ENCODE results near the gene RABGEF1.
"Not testable (repeated sequence)": the region's sequence is repeated elsewhere in the genome, so short reads cannot be mapped to it uniquely, and the experiment has no call there.

- not testable (repeated sequence) for TF ChIP-seq POLR2A, CTCF (IDR thresholded peaks at IDR 0.05)
These were observed 76.1 kb downstream of the RABGEF1 start for GRCh38 chr7:66816658-66817057.

All from testis (tissue), 2 donors.